H4 (cell line): ENCODE results near the gene ATP2B3. TPM values are rescaled to one million over a fixed set of nuclear protein-coding genes. Genes with fewer than 3 reads are reported as not detected.

Source experiments
- total RNA-seq: library from RNA; depleted of rRNA; stranded (reverse); fragments of >200 nt; shearing (Covaris generic); gene quantifications from 2 replicates; pipeline ENCODE4 v1.2.3, GENCODE V29; 2014; rRNA removed

The ATP2B3 gene
- total RNA-seq, 1 experiment from 2014 or later, result not detected

Other genes with a start within 250 kb of the ATP2B3 start
- gene PNMA6F, start 195.9 kb upstream of the ATP2B3 start, total RNA-seq, result not detected in 2 replicates
- gene ZNF275, start 183.5 kb upstream of the ATP2B3 start, total RNA-seq, result 6.0 and 6.3 TPM in 2 replicates
- not detected in 2 replicates for gene PNMA6E, start 116.3 kb upstream of the ATP2B3 start, total RNA-seq
- not detected in 2 replicates for gene ZFP92, start 106.2 kb upstream of the ATP2B3 start, total RNA-seq
- gene TREX2, start 71.6 kb upstream of the ATP2B3 start, total RNA-seq, result 1.2 TPM in 1 of 2 replicates, not detected in the other
- 48.6 and 52.4 TPM in 2 replicates for gene HAUS7, start 47.1 kb upstream of the ATP2B3 start, total RNA-seq
- not detected in 2 replicates for gene BGN, start 22.7 kb upstream of the ATP2B3 start, total RNA-seq
- gene CCNQ, start 81.5 kb downstream of the ATP2B3 start, total RNA-seq, result 31.4 and 36.2 TPM in 2 replicates
- 1.3 and 3.2 TPM in 2 replicates for gene DUSP9, start 129.6 kb downstream of the ATP2B3 start, total RNA-seq
- gene PNCK, start 156.2 kb downstream of the ATP2B3 start, total RNA-seq, result 0.70 and 4.4 TPM in 2 replicates
- gene SLC6A8, start 170.3 kb downstream of the ATP2B3 start, total RNA-seq, result 21.7 and 43.3 TPM in 2 replicates
- 233 and 264 TPM in 2 replicates for gene BCAP31, start 206.7 kb downstream of the ATP2B3 start, total RNA-seq
- 8.6 and 9.1 TPM in 2 replicates for gene ABCD1, start 207.2 kb downstream of the ATP2B3 start, total RNA-seq
- 0.60 and 1.6 TPM in 2 replicates for gene PLXNB3, start 246.6 kb downstream of the ATP2B3 start, total RNA-seq